Posterior vena cava (tissue), 2 donors: ENCODE results near the gene KRT86. TPM values are rescaled to one million over a fixed set of nuclear protein-coding genes. Genes with fewer than 3 reads are reported as not detected.

Experiments used
- DNase-seq: peaks from one replicate; pipeline ENCODE4 v3.0.0-alpha.2; 2020; ENCODE audit warnings: low spot score
- intact Hi-C, 2 donors: fragments of 100-400 bp; cut with DNase I; formaldehyde crosslinking; loops; one replicate each; pipeline versions ENCODE4 v1.14.1 to v1.14.2; 2022 to 2023
- total RNA-seq, 2 donors: library from RNA; stranded (reverse); fragmentation: NEBNext Ultra II Directional; extraction: Animal tissue kit (Norgen Biotek cat#: 25700); gene quantifications; one replicate each; pipeline ENCODE4 v1.2.1, GENCODE V29; 2021
- donor health status: DM: yes; HTN: yes; CAD: no.
- donor health status: DM: yes; HTN: yes; CAD: no.

Gene KRT86
- total RNA-seq, 2 donors from 2014 or later: not detected

DNA sequence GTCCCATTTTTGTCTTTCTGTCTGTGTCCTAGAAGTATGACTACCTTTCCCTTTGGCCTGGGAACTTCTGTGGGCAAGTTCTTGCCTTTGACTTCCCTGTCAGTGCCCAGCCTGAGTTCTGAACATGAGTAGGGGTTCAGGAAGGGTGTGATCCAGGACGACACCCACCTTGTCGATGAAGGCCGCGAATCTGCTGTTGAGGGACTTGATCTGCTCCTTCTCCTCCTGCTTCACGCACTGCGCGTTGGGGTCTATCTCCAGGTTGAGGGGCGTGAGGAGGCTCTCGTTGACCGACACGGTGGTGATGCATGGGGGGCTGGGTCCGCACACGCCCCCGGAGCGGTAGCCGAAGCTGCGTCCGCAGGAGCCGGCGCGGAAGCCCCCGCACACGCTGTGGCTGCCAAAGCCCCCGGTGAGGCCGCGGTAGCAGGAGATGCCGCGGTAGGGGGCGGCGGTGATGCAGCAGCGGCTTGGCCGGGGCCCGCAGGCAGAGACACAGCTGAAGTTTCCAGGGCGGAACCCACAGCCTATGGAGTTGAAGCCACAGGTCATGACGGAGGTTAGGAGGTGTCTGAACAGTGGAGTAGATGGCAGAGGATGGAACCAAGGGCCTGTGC lies 46.4 kb downstream of the KRT86 start, which contains the start of gene KRT83:
TSS of gene KRT83 (minus strand) at position 615 of the 617 bp plus-strand sequence. CDS start at position 552, 63 bp downstream.
- intact Hi-C loops: no loop called here
- DNase-seq: peak; percentile 79

DNA sequence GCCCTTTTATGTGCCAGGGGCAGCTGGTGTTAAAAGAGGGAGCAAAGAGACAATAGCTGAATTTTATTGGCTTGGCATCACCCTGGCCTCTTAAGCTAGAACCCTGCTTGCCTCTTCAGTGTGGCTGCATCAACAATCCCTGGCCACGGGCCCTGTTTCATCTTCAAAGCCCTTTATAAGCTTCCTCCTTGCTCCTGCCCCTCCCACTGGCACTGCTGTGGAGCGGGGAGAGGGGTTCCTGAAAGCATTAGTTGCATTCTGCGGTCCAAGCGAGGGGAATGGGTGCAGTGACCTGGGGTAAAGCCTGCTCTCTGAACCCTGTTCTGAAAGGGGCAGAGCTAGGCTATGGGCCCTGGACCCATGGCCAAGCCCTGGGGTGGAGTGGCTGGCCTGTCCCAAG lies 47.0 kb downstream of the KRT86 start:
- intact Hi-C loops: no loop called here
- DNase-seq: peak; percentile 31

DNA sequence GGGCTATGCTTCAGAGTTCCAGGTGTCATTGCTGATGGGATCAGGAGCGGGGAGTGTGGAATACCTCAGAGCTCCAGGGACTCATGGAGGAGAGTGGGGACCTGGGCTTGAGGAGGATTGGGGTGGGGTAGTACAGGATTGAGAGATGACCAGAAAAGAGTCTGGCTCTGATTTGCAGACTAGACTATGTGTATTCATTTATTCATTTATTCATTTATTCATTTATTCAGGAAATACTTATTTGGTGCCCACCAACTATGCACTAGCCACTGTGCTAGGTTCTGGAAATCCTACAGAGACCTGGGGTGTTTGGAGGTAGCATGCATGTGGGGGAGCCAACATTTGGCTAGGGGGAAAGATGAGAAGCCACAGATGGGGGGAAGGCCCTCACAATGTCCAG lies 47.6 kb downstream of the KRT86 start:
- peak; percentile 12 for DNase-seq
- intact Hi-C loops: no loop called here

GRCh38 chr12:52323001-52323400 lies 48.6 kb downstream of the KRT86 start:
- no peak for DNase-seq
- intact Hi-C loops: no loop called here

DNA sequence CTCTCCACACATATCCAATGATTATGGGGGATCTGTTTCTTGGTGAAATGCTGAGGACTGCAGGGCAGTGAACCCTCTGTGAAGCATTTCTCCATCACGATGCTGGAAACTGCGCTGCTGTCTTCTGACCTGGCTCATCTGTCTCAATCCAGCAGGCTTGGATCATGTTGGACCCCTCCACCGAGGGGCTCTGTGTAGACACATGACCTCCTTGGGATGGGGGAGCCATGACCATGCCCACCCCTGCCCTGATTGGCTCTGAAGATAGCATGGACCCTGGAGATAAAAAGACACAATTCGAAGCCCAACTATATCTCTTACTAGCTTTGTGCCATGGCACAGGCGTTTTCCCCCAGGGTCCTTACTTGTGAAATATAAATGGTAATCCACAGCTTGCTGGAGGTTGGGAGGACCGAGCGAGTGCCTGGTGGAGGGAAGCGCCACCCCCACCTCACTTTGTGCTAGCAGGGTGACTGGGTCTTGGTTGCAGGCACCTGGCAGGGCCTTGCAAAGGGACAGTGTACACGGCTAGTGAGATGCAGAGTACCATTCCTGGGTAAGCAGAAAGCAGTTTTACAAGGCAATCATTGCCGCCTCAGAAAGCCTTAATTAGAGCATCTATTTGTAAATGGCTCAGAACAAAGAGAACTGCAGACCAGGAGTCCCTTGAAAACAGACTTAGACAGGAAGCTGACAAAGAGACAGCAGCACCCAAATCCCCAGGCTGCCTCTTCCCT lies 49.1 kb downstream of the KRT86 start:
- DNase-seq: peak; percentile 69
- intact Hi-C loops: no loop called here

DNA sequence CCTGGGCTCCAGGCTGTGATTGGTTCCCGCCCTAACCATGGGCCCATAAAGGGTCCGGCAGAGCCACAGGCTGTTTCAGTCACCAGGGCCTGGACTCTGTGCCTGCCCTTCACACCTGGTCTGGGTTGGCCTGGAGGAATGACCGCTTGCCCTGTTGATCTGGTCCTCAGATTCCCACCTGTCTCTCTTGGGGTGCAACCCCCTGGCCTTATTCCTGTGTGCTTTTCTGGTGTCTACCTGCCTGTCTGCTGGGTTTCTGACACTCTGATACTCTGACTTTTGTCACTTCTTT lies 49.7 kb downstream of the KRT86 start:
- DNase-seq: peak; percentile 49
- intact Hi-C loops: no loop called here

DNA sequence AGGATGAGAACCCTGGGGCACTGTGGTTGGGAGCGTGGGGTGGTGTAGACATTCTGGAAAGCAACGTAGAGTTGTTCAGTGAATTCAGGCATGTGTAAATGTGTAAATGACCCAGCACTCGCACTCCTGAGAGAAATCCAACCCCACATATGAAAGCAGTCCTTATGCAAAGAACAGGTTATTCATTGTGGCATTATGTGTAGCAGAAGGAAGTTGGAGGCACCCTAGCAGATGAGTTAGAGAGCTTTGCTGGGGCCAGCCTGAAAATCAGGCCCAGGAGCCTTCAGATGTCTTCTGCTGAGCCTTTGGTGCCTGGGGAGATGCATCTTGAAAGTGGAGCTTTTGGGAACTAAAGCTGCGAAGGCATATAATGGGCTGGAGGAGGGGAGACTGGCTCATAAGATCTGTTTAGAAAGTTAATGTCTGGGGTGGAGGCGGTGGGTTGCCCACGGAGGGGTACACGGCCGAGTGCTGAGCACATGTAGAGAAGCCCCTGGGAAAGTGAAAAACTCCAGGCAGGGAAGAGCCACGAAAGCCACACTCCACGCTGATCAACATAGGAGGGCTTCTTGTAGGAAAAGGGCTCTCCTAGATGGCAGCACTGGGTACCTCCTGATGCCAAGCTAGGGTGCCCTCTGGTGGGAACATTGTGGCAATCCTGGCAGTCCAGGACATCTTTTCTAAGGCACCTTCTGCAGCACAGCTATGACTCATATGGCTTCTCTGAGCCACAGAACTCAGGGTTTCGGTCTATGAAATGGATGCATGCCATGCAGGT lies 52.8 kb downstream of the KRT86 start:
- intact Hi-C loops: loop anchor here in 1 of 2 donors (5.0 kb wide), 1 partner anchor 170 kb away; no protein-coding TSS in a partner anchor
- DNase-seq: peak; percentile 83

GRCh38 chr12:52327830-52328500 lies 53.5 kb downstream of the KRT86 start:
- intact Hi-C loops: loop anchor here in 1 of 2 donors (5.0 kb wide), 1 partner anchor 171 kb away; no protein-coding TSS in a partner anchor
- peak; percentile 53 for DNase-seq

DNA sequence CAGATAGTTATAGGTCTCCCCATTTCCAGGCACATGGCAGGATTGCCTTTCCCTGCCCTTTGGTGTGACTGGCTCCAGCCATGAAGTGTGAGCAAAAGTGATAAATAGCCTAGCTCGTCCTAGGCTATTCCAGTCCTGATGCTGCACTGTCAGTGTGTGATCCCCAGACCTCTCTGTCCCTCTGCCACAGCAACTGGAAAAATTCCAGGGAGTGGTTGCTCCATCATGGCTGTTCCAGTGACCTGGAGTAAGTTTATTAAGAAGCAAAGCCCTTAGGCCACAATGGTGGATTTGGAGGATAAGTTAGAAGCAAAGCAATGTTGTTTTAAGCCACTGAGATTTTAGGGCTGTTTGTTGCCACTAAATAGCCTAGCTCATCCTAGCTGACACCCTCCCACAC lies 56.6 kb downstream of the KRT86 start:
- no peak for DNase-seq
- intact Hi-C loops: loop anchor here in 1 of 2 donors (5.0 to 10.0 kb wide), 2 partner anchors 179 to 664 kb away; no protein-coding TSS in a partner anchor

DNA sequence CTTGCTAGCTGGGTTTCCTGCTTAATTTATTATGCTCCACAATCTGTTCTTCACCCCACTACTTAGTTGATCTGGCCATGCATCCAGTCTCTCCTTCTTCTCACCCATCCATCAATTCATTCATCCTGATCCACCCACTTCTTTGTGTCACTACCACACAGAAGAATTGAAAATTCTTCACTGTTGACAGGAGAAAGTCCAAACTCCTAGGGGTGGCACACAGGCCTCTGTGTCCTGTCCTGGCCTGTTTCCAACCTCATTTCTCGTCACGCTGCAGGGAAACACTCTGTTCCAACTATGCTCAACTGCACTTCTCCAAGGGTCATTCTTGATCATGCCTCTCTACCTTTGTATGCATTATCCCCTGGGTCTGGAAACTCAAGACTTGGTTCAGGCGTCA lies 57.4 kb downstream of the KRT86 start:
- intact Hi-C loops: loop anchor here in 1 of 2 donors (5.0 to 10.0 kb wide), 2 partner anchors 180 to 663 kb away; no protein-coding TSS in a partner anchor
- DNase-seq: peak; percentile 12

- peak; percentile 54 for DNase-seq
- intact Hi-C loops: loop anchor here in 1 of 2 donors (5.0 to 10.0 kb wide), 2 partner anchors 180 to 662 kb away; no protein-coding TSS in a partner anchor
These were observed 57.9 kb downstream of the KRT86 start for GRCh38 chr12:52332381-52332780.

- peak; percentile 14 for DNase-seq
- intact Hi-C loops: loop anchor here in 1 of 2 donors (5.0 to 10.0 kb wide), 2 partner anchors 181 to 661 kb away; no protein-coding TSS in a partner anchor
These were observed 58.9 kb downstream of the KRT86 start for GRCh38 chr12:52333321-52333720.

DNA sequence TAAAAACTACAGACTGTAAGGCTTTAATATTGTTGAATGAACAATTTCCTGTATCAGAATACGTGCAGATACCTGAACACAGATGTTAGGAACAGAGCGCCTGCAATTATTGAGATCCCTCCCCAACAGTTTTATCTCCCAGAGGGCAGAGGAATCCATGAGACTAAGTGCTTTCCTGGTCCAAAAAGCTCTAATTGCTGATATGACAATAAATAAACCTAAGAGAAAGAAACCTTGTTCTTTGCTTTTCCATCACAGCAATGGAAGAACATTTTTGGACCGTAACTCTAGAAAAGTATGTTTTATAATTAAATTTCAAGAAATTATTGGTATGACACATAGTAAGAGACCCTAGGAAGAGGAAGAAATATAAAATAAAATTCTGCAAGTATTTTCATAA lies 59.7 kb downstream of the KRT86 start:
- intact Hi-C loops: loop anchor here in 1 of 2 donors (5.0 to 10.0 kb wide), 2 partner anchors 182 to 661 kb away; no protein-coding TSS in a partner anchor
- no peak for DNase-seq

DNA sequence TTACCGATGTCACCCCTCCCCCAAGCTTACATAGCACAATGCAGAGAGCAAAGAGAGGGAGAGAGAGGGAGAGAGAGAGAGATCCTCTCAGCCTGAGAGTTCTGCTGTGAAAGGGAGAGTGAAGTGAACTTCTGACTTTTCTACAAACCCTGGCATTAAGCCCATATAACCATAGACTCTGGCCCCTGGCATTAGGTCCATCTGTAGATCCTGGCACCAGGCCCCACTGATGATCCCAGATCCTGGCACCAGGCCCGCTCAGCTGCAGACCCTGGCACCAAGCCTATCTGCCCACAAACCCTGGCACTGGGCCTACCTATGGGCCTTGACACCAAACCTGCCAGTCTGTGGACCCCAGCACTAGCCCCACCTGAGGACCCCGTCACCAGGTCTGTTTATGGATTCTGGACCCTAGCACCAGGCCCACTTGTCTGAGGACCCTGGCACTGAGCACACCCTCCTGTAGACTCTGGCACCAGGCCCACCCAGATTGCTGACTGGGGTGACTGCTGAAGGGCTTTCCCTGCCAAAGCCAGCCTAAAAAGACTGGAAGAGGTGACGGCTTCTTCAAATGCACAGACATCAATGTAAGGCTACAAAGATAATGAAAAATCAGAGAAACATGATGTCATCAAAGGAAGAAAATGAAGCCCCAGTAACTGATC lies 61.3 kb downstream of the KRT86 start:
- DNase-seq: no peak
- intact Hi-C loops: loop anchor here in 1 of 2 donors (10.0 kb wide), 1 partner anchor 659 kb away; no protein-coding TSS in a partner anchor

- intact Hi-C loops: loop anchor here in 1 of 2 donors (10.0 kb wide), 1 partner anchor 658 kb away; no protein-coding TSS in a partner anchor
- no peak for DNase-seq
These were observed 62.2 kb downstream of the KRT86 start for GRCh38 chr12:52336641-52337040.

GRCh38 chr12:52337054-52337453 lies 62.6 kb downstream of the KRT86 start:
- intact Hi-C loops: loop anchor here in 1 of 2 donors (10.0 kb wide), 1 partner anchor 658 kb away; no protein-coding TSS in a partner anchor
- DNase-seq: no peak

- intact Hi-C loops: loop anchor here in 1 of 2 donors (10.0 kb wide), 1 partner anchor 656 kb away; no protein-coding TSS in a partner anchor
- DNase-seq: no peak
These were observed 64.0 kb downstream of the KRT86 start for GRCh38 chr12:52338241-52338960.
